ENCODE results near the gene PPM1L. TPM values are rescaled to one million over a fixed set of nuclear protein-coding genes. Genes with fewer than 3 reads are reported as not detected.

The PPM1L gene
- total RNA-seq, 6 experiments from 2014 or later, result 1.3 to 1.7 (median 1.6) TPM

- DNase-seq, result no peak
- H3K27ac Mint-ChIP-seq, result no peak overlapping the region
- no peaks in the 10 kb centered on the region; the same call in none of the 2 replicates for H3K27me3 Mint-ChIP-seq (ENCODE audit: insufficient read depth)
- no peak overlapping the region for H3K4me3 Mint-ChIP-seq
- H3K36me3 Mint-ChIP-seq (ENCODE audit: low read depth), result no peaks in the 10 kb centered on the region
- H3K9me3 Mint-ChIP-seq, result no peaks in the 10 kb centered on the region
- TF ChIP-seq, protein P1, sequence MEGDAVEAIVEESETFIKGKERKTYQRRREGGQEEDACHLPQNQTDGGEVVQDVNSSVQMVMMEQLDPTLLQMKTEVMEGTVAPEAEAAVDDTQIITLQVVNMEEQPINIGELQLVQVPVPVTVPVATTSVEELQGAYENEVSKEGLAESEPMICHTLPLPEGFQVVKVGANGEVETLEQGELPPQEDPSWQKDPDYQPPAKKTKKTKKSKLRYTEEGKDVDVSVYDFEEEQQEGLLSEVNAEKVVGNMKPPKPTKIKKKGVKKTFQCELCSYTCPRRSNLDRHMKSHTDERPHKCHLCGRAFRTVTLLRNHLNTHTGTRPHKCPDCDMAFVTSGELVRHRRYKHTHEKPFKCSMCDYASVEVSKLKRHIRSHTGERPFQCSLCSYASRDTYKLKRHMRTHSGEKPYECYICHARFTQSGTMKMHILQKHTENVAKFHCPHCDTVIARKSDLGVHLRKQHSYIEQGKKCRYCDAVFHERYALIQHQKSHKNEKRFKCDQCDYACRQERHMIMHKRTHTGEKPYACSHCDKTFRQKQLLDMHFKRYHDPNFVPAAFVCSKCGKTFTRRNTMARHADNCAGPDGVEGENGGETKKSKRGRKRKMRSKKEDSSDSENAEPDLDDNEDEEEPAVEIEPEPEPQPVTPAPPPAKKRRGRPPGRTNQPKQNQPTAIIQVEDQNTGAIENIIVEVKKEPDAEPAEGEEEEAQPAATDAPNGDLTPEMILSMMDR (IDR thresholded peaks at IDR 0.05), result no peak
- H3K4me1 Mint-ChIP-seq (ENCODE audit: low read depth), result no peaks in the 10 kb centered on the region
Measured at GRCh38 chr3:160808838-160809237, 52.8 kb downstream of the PPM1L start.

GRCh38 chr3:160809453-160809852 lies 53.4 kb downstream of the PPM1L start:
- H3K27ac Mint-ChIP-seq, result no peak overlapping the region
- no peaks in the 10 kb centered on the region for H3K9me3 Mint-ChIP-seq
- DNase-seq, result no peak
- H3K36me3 Mint-ChIP-seq (ENCODE audit: low read depth), result no peaks in the 10 kb centered on the region
- no peaks in the 10 kb centered on the region; the same call in none of the 2 replicates for H3K27me3 Mint-ChIP-seq (ENCODE audit: insufficient read depth)
- TF ChIP-seq, protein P1 (IDR thresholded peaks at IDR 0.05), result no peak
- no peak overlapping the region for H3K4me3 Mint-ChIP-seq
- no peaks in the 10 kb centered on the region for H3K4me1 Mint-ChIP-seq (ENCODE audit: low read depth)

- H3K27me3 Mint-ChIP-seq (ENCODE audit: insufficient read depth), result no peaks in the 10 kb centered on the region; the same call in none of the 2 replicates
- TF ChIP-seq, protein P1 (IDR thresholded peaks at IDR 0.05), result no peak
- H3K36me3 Mint-ChIP-seq (ENCODE audit: low read depth), result no peaks in the 10 kb centered on the region
- no peak for DNase-seq
- H3K9me3 Mint-ChIP-seq, result no peaks in the 10 kb centered on the region
- no peak overlapping the region for H3K27ac Mint-ChIP-seq
- H3K4me3 Mint-ChIP-seq, result no peak overlapping the region
- no peaks in the 10 kb centered on the region for H3K4me1 Mint-ChIP-seq (ENCODE audit: low read depth)
Measured at GRCh38 chr3:160810362-160811236, 54.6 kb downstream of the PPM1L start.

DNA sequence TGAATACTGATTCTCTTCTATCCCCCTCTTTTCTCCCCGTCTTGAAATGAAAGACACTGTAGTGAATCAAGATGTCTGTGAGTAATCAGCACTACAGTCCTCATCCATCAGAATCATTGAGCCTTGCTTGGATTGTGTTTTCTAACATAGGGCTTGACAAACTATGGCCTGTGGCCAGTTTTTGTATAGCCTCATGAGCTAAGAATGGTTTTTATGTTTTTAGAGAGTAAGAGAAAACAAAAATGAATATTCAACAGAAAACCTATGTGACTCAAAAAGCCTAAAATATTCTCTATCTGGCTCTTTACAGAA lies 55.2 kb downstream of the PPM1L start:
- no peaks in the 10 kb centered on the region for H3K4me1 Mint-ChIP-seq (ENCODE audit: low read depth)
- H3K36me3 Mint-ChIP-seq (ENCODE audit: low read depth), result no peaks in the 10 kb centered on the region
- H3K9me3 Mint-ChIP-seq, result no peaks in the 10 kb centered on the region
- no peak for DNase-seq
- H3K27me3 Mint-ChIP-seq (ENCODE audit: insufficient read depth), result no peaks in the 10 kb centered on the region; the same call in none of the 2 replicates
- no peak overlapping the region for H3K4me3 Mint-ChIP-seq
- no peak overlapping the region for H3K27ac Mint-ChIP-seq
- TF ChIP-seq, protein P1 (IDR thresholded peaks at IDR 0.05), result no peak

GRCh38 chr3:160812304-160812703 lies 56.3 kb downstream of the PPM1L start:
- H3K4me1 Mint-ChIP-seq (ENCODE audit: low read depth), result no peaks in the 10 kb centered on the region
- DNase-seq, result no peak
- no peak overlapping the region for H3K4me3 Mint-ChIP-seq
- TF ChIP-seq, protein P1 (IDR thresholded peaks at IDR 0.05), result no peak
- no peaks in the 10 kb centered on the region; the same call in 1 of the 2 replicates for H3K27me3 Mint-ChIP-seq (ENCODE audit: insufficient read depth)
- H3K36me3 Mint-ChIP-seq (ENCODE audit: low read depth), result no peaks in the 10 kb centered on the region
- H3K27ac Mint-ChIP-seq, result no peak overlapping the region
- no peaks in the 10 kb centered on the region for H3K9me3 Mint-ChIP-seq
